ENCODE results near the gene UFSP1.
"Not testable (repeated sequence)": the region's sequence is repeated elsewhere in the genome, so short reads cannot be mapped to it uniquely, and the experiment has no call there.

UFSP1 gene

DNA sequence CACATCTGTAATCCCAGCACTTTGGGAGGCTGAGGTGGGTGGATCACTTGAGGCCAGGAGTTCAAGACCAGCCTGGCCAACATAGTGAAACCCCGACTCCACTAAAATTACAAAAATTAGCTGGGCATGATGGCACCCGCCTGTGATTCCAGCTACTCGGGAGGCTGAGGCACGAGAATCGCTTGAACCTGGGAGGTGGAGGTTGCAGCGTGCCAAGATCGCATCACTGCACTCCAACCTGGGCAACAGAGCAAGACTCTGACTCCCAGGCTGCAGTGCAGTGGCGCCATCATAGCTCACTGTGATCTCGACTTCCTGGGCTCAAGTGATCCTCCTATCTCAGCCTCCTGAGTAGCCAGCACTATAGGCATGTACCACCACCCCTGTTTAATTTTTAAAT, 34.6 kb downstream of the UFSP1 start:
- not testable (repeated sequence) for DNase-seq

DNA sequence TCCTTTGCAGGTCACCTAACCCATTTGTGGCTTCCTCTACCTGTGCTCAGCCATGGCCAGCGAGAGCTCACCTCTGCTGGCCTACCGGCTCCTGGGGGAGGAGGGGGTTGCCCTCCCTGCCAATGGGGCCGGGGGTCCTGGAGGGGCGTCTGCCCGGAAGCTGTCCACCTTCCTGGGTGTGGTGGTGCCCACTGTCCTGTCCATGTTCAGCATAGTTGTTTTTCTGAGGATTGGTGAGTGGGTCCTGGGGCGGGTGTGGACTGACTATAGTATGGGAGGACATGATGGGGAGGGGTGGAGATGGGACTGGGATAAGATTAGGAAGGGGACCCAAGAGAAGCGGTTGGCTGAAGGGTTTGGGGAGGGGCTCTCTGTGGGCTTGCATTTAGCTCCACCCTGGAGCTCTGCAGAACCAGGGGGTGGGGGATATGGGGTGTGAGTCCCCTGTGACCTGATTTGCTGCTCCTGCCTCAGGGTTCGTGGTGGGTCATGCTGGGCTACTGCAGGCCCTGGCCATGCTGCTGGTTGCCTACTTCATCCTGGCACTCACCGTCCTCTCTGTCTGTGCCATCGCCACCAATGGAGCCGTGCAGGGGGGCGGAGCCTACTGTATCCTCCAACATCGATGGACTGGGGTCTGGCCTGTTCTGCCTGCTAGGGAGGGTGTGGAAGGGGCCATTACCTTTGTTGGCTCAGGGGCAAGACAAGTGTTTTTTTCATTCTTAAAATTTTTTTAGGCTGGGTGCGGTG, 35.2 kb downstream of the UFSP1 start:
- DNase-seq = no peak

DNA sequence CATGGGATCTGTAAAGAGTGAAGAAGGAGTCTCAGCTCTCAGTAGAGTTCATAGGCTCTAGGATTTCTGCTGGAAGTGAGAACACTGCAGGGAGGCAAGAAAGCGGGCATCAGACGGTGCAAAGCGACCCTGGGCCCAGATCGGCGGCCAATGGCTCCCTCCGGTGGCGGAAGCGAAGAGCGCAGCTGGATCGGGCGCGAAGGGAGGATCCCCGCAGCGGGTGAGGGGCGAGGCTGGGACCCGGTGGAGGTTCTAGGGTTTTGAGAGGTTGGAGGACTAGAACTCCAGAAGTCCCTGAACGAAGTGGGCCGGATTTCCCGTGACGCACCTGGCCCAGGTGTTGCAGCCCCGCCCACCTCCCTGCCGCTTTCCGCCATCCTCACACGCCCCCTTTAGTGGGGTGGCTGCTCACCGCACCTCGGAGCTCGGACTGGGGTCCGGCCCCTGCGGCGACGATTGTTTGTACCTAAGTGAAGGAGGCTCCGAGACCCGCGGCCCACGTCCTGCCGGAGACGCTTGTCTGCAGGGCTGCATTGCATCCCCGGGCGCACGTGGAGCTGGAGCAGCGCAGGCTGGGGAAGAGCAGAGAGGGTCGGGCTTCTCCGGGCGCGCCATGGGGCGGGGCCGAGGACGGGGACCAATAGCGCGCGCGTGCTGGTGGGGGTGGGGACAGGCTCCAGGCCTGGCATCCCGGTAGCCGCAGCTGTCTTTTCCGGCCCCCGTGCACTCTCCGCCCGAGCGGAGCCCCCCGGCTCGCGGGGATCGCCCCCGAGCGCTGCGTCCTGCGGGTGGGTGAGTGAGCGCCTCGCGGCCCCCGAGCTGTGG, 37.3 kb downstream of the UFSP1 start, which contains the start of gene SLC12A9:
SLC12A9 (plus strand) TSS at position 666 of the 825 bp plus-strand sequence. CDS start 1,485 bp downstream, outside the sequence.
- peak; percentile 75 to 77 for DNase-seq

DNA sequence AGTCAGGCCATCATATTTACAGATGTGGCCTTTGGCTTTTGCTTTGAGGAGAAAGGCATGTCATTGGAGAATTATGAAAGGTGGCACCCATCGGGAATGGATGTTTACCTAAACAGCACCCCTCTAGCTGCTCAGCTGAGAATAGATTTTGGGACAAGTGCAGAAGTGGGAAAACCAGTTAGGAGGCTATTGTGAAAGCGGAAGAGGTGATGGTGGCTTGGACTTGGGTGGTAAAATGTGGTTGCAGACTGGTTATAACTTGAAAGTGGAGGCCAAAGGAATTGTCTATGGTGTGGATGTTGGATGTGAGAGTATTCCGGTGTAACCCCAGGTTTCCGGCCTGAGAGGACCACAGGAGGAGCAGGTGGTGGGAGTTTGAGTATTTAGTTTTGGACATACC, 42.2 kb downstream of the UFSP1 start:
- no peak for DNase-seq

DNA sequence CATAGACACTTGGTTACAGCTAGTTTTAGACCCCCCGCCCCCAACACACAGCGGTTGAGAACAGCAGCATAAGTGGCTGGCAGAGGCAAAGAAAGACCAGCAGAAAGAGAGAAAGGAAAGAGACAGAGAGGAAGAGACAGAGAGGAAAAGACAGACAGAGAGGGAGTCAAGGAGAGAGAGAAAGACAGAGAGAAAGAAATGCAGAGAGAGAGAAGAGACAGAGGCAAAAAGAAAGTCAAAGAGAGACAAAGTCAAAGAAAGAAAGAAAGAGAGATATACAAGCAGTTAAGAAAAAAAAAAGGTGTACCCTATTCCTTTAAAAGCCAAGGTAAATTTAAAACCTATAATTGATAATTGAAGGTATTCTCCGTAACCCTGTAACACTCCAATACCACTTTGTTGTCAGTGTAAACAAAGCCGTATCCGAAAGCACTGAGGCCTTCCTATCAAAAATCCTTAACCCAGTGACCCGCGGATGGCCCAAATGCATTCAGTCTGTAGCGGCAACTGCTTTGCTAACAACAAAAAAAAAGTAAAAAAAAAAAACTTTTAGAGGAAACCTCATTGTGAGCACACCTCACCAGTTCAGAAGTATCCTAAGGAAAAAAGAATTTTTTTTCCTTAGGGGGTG, 48.9 kb downstream of the UFSP1 start:
- DNase-seq = no peak

DNA sequence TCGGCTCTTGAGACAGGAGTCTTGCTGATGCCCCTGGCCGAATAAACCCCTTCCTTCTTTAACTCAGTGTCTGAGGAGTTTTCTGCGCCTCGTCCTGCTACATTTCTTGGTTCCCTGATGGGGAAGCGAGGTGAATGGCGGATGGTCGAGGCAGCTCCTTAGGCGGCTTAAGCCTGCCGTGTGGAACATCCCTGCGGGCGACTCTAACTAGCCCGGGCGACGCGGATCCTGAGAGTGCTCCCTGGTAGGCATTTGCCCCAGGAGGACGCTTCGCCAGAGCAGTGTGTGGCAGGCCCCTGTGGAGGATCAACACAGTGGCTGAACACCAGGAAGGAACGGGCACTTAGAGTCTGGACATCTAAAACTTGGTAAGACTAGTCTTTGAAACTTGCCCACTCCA, 50.2 kb downstream of the UFSP1 start:
- no peak for DNase-seq

Measured in NCI-H524 (cell line).